Measurements from ENCODE around the gene NOTUM.
"Not testable (repeated sequence)": the region's sequence is repeated elsewhere in the genome, so short reads cannot be mapped to it uniquely, and the experiment has no call there.

NOTUM gene

DNA sequence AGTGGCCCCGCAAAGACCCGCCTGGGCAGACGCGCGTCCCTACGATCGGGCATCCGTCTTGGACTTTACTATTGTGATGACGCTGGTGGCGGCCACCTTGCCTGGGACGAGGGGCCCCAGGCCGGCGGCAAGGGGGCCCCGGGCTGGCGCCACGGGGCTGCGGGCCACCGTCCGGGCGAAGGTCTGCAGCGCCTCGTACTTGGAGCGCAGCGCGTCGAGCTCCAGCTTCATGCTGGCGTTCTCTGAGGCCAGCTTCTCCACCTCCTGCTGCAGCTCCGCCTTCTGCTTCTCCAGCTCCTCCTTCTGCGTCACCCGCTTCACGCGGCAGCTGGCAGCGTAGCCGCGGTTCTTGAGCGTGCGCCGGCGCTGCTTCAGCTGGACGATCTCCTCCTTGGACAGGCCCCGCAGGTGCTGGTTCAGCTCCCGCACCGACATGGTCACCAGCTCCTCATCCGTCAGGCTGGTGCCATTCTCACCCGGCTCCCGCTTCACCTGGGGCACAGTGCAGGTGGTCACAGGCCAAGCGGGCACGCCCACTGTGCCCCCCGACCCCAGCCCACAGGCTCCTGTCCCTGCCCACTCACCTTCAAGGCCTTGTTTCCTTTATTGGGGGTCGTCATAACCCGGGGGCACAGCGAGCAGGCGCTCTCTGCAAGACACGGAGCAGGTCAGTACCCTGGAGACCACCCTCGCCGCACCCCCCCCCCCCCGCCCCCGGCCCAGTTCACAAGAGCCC, 38.3 kb downstream of the NOTUM start:
- DNase-seq = no peak

DNA sequence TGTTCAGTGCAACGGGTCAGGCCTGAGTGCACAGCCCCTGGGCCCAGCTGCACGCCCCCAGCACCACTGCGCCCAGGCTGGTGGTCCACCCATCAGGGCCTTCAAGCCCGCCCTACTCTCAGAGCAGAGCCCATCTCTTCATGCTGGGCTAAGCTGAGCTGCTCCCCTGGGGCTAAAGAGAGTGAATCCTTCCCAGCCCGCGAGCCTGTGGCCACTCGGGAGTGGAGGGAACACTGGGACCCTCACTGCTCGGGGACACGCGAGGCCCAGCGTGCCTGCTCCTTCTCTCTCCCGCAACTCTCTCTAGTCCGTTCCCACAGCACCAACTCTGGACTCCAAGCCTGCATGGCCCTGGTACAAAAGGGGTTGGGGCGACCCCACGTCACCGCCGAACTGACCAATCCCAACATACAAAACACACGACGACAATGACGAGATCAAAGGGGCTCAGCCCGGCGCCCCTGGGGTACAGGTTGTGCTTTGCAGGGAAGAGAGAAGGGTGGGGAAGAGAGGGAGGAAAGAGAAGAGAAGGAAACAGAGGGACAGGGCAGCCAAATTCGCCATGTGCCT, 38.9 kb downstream of the NOTUM start:
- DNase-seq = no peak

DNA sequence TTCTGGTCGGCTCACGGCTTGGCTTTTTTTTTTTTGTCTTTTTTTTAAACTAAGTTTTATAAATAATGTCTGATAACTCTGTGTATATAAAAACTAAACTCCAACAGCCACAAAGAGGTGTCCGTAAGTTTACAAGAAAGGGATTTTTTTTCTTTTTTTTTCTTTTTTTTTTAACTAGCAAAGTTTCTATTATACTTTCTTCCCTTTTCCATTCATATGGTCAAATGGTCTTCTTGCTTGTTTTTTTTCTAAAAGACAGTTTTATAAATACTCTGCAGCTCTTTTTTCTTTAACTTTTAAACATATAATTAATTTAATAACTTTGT, 39.5 kb downstream of the NOTUM start:
- no peak for DNase-seq

DNA sequence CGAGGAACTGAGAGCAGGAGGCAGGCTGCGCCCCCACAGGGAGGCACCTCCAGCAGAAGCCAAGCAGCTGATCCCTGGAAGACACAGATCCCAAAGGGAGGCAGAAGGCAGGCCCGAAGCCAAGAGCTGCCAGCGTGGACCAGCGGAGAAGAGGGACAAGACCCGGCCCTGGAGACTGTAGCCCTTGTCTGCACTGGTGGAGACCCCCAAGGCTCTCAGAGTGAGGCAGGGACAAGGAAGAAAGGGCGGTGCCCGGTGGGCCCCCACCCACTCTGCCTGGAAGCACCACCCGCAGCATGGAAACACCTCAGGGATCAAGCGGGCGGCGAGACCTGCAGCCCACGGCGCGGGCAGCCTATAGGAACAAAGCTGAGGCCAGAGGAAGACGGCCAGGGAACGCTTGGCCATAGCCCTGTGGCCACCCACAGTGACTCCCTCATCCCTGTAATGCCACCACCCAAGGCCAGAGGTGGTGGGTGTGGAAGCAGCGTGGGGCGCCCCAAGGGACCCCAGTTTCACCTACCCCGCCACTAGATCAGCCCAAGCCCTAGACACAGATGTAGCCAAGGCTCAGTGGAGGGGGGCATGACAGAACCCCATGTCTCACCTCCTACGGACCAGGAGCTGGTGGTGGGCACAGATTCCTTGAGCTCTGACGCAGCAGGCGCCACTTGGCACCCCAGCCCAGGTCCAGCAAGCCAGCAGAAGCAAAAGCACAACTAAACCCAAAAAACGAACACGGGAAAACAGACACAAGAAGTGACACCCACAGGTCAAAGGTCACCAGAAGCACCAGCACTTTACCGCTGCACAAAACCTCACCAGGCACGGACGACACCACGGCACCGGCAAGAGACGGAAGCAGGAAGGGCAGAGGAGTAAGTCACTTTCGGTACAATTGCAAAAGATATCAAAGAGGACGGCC, 40.1 kb downstream of the NOTUM start:
- DNase-seq = no peak

DNA sequence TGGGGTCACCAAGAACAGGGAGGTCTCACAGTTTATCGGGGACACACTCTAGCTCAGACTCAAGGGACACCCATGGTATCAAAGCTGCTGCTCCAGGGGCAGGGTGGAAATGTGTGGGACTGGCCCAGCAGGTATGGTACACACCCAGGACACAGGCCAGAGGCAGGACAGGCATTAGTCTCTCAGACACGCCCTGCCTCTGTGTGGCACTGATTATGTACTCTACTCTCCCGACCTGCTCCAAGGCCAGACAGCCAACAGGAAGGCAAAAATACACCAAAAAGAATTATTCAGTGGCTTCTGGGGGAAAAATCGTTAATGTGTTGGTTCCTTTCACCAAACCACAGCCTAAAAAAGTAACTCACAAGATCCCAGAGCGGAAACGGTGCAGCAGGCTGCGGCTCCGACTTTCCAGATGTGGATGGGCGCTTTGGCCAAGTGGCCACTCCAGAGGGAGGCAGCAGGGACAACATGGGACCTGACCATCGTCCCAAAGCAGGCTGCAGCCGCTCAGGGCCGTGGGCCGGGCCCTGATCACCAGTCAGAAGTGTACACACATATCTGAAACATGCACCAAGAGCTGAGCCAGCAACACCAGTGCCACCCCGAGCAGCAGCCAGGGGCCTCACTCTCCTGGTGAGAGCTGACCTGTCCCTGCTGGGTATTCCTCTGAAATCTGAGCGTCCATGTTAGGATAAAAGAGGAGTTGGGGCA, 42.0 kb downstream of the NOTUM start:
- no peak for DNase-seq

DNA sequence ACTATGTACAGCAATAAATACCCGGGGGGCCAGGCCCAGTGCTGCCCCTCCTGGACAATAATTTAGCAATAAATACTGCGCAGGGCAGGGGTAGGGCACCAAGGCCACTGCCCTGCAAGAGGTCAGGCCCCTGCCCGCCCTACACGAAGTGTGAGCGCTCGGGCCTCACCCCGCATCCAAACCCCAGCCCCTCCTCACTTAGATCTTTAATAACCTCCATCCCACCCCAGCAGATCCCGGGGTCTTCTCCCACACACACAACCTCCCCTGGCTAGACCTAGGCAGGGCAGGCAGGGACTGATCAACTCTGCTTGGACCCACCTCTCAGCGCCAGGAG, 42.7 kb downstream of the NOTUM start:
- not testable (repeated sequence) for DNase-seq

DNA sequence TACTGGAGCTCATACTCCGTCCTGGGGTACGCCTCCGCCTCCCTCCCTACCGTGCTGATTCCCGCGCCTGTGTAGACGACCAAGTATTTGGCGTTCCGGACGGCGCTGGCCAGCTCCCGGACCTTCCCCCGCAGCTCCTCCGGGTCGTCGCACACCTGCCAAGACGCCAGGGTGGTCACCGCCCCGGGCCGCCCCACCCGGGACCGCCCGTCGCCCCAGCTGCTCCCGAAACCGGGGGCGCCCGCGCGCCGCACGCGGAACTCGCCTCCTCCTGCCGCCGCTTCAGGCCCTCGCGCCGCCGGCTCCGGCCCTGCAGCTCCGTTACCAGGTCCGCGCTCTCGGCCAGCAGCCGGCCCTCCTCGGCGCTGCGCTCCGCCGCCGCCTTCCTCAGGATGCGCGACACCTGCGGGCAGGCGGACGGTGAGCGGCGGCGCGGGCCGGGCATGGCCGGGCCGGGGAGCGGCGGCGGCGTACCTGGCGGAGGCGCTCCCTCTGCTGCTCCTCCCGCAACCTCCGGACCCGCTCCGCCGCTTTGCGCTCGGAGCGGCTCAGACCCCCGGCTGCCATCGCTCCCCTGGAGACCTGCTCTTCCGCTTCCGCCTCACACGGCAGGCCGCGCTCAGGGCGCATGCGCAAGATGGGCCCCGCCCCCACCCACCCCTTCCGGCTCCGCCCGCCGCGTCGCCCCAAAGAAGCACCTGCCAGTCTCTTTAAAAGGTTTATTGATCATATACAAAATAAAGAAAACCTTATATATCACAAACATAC, 43.2 kb downstream of the NOTUM start, which contains the start of gene SIRT7:
Gene SIRT7 (minus strand): TSS at position 612 of the 768 bp plus-strand sequence. CDS start 45 bp downstream, at position 567.
- DNase-seq = peak; percentile 64

DNA sequence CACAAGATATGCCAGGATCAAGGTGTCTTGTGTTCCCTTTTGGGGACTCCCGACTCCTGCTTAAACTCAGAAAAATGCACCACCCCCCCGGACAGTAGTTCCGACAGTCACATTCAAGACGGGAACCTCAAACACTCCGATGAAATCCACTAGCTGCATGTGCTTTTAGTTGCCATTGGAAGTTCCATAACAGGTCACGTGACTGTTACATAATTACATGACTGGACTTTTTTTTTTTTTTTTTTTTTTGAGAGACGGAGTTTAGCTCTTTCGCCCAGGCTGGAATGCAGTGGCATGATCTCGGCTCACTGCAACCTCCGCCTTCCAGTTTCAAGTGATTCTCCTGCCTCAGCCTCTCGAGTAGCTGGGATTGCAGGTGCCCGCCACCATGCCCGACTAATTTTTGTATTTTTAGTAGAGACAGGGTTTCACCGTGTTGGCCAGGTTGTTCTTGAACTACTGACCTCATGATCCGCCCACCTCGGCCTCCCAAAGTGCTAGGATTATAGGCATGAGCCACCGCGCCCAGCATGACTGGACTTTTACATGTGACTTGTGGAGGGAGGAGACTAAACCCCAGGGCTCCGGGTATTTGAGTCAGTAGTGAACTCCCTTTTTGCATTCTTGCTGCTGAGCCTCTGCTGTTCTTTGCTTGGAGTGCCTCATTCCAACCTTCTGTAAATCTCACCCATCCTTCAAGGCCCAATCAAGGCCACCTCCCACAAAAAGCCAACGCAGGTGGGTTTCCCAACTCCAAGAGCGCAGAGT, 44.6 kb downstream of the NOTUM start:
- DNase-seq = no peak

DNA sequence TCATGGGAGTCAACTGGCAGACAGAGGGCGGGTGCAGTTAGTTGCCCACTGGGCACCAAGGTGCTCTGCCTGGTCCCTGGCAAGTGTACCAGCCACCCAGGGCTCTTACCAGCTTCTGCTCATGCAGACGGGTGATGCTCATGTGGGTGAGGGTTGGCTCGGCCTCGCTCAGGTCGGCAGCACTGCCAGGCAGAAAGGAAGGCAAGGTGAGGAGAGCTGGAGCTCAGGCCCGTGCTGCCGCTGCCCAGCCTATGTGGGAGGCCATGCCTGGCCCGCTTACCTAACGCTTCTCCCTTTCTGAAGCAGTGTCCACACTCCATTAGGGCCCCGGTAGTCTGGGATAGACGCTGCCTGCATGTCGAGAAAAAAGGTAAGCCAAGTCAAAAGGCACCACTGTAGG, 45.7 kb downstream of the NOTUM start:
- DNase-seq = no peak

DNA sequence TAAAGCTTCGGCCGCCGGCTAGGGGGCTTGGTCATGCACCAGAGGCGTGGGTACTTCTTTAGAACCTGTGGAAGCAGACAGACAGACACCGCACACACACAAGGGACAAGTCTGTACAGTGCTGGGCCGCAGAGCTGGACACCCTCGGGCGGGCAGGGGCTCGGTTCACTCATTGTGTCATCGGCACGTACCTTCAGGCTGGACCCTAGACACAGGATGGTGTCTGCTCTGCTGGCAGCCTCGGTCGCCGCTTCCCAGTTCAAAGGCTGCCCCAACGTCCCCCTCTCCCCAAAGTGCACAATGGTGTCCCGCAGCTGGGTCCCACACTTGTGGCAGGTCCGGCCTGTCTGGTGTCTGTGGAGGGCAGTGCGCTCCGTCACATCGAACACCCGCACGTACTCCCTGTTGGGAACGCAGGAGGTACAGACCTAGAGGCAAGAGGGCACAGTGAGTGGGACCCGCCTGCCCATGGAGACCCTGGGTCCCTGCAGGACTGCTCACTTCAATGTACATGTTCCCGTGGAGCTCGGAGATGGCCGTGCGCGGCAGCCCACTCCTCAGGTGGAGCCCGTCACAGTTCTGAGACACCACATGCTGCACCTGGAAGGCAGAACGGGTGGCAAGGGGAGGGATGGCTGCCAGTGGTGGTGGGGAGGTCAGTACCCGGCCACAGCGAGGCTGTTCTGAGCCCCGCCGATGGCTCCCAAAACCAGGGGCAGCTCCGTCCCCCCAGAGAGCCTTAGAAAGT, 46.7 kb downstream of the NOTUM start:
- no peak for DNase-seq

DNA sequence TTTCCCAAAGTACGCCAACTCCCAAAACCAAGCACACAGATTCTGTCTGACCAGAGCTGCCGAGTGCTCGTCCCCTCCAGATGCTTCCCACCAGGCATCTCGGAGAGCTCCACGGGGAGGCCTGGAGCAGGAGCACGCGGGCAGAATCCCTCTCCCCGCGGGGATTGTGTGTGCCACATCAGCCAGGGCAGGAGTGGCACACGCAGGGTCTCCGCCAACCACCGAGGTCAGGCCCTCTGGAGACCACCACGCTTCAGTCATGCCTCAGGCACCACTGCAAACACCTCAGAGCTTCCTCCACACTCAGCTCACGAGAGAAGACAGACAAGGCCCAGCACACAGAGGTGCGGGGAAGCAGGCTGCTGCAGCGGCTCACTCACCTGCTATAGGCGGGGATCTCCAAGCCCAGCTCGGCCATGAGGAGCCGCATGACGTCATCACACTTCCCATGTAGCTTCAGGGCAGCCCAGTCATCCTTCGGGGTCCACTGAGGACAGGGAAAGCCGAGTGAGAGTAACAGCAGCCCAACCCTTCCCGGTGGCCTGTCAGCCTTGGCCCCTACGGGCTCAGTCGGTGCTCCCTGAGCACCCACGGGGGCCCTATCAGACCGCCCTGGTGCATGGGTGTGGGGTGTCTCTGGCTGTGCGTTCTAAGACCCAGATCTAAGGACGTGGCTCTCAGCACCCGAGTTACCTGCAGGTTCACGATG, 47.4 kb downstream of the NOTUM start:
- no peak for DNase-seq

DNA sequence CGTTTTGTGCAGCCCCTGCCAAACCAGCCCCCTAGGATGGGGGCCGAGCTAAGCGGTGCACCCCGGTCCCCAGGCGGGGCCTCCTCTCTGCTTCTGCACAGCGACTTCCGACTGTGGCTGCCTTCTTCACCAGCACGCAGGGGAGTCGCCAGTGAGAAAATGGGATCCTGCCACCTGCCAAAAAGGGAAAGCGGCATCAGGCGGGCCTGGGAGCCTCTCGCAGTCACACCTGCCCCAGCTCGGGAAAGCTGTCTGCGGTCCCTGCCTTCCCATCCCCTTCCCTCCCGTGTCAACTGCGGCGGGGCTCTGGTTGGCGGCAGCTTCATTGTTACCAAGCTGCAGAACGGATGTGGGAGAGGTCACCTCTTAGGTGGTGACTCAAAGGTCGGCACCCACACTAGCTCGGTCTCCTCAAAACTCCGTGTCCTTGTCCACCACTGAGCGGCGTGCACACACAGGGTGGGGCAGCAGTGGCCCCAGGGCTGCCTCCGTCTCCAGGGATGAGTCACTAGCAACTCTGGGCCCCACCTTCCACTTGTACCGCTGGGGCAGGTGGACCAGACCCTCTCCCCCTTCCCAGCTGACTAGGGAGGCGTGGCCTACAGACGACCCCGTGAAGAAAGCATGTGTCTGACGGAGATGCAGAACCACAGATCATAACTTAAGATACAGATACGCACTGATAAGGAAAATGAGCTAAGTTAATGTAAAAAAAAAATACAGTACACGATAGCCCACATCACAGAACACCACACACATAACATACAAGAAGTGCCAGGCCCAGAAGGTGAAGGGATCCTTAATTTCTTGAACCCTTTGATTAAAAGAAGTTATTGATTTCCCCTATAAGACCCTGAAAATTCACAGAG, 48.3 kb downstream of the NOTUM start:
- DNase-seq = no peak

DNA sequence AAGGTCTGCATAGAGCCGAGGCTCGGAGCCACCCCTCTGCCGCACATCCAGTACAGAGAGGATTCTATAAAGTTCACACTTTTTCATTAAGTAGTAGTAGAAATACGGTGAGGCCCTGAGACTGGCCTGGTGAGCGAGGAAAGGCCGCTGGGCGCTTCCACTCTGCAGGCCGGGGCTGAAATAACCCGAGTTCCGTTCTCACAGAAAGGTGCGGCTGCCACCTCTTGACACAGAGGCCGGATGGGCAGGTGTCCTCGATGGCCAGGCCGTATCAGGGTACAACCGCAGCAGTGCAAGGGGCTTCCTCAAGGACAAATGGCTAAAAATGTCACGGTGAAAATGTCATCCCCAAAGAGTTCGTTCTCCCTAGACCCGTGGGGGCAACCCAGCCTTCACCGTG, 49.0 kb downstream of the NOTUM start:
- no peak for DNase-seq

DNA sequence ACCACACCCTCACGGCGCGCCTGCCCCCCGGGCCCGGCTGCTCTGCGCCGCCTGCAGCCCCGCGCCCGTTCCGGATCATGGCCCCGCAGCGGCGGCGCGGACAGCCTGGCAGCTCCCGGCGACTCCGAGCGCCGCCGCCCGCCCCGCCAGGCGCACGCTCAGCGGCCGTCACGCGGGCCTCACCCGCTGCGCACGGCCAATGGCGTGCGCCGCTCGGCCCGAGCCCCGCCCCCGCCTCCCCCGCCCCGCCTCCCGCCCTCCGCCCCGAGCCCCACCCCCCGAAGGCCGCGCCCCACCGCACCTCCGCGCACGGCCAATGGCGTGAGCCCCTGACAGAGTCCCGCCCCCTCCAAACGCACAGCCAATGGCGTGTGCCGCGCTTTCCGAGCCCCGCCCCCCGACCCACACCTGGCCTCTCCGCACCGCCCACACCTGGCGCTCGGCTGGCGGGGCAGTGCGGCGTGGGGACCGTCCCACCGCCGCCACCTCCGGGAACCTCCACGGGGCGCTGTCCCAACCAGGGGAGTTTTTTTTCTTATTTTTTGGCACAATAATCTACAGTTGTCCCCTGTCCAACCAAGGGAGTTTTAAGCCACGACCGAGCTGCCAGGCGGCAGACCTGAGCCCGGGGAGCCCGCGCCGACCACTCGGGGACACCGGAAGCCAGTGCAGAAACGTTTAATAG, 49.6 kb downstream of the NOTUM start, which contains the start of gene PCYT2:
Gene PCYT2 (minus strand): TSS at position 123 of the 685 bp plus-strand sequence. CDS start 44 bp downstream, at position 79.
- DNase-seq = peak; percentile 35

DNA sequence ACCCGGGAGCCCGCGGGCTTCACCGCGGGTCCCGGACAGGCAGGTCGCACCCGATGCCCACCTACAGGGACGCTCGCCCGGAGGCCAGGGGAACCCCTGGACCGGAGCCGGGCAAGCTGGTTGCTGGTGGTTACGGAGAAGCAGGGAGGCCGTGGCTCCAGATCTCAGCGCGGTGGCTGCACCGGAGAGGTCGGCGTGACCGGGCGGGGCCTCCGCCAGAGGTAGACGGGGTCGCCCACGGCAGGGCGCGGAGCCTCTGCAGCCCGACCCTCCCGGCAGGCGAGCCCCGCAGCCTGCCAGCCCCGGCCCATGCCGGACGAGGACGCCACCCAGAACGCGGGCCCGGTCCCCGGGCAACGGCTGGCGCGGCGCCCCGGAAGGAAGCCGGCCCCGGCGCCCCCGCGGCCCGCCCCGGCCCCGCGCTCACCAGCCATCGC, 50.1 kb downstream of the NOTUM start:
- no peak for DNase-seq

DNA sequence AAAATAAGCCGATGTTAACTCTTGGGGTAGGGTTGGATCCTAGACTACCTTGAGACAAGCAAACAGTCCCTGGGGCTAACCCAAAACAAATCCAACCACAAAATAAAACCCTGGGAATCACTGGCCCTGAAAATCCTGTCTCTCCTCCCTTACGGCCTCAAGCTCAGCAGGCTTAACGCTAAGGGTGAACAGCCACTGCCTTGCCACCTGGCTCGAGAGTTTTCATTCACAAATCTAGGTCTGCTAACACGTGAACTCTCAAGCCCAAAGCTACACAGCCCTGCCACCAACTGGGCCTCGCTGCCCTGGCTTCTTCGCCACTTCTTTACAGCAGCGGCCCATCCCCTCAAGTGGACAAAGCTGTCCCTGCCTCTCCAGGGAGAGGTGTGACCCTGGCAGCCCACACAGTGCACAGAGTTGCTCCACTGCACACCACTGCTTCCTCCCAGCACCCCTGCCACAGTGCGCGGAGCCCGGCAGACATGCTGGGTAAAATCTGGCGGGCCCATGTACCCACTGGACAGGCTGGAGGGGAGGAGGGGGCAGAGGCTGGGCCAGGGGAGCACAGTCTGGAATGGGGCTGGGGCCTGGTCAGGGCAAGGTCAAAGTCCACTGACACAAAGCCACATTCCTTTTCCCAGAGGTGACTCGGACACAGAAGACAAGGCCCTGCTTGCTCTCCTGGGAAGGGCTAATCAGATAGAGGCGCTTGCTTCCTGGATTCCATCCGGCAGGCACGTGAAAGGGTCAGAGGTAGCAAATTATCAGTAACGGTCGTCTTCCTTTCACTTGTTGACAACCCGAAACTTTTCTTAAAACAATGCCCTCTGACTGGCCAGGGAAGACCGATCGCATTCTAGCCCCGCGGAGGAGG, 50.8 kb downstream of the NOTUM start:
- DNase-seq = no peak

DNA sequence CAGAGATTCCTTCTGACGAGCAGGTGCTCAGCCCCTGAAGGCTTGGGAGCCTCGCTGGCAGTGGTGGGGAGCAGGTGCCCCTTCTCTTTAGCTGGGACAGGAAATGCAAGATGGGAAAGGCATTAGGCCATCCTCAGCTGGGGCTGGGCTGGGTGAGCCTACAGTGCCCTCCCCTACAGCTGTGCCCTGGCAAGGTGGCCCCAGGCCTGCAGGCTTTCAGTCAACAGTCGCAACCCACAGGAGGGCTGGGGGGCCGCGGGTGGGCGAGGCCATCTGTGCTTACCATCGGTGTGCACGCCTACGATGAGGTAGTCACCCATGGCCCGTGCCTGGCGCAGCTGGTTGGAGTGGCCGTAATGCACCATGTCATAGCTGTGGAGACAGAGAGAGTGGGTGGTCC, 51.8 kb downstream of the NOTUM start:
- no peak for DNase-seq
